ENCODE results near the gene ITGB5.
A peak's percentile ranks its signal among the peaks of the same experiment; 100 is the strongest.
"Not testable (repeated sequence)": the region's sequence is repeated elsewhere in the genome, so short reads cannot be mapped to it uniquely, and the experiment has no call there.

The ITGB5 gene

DNA sequence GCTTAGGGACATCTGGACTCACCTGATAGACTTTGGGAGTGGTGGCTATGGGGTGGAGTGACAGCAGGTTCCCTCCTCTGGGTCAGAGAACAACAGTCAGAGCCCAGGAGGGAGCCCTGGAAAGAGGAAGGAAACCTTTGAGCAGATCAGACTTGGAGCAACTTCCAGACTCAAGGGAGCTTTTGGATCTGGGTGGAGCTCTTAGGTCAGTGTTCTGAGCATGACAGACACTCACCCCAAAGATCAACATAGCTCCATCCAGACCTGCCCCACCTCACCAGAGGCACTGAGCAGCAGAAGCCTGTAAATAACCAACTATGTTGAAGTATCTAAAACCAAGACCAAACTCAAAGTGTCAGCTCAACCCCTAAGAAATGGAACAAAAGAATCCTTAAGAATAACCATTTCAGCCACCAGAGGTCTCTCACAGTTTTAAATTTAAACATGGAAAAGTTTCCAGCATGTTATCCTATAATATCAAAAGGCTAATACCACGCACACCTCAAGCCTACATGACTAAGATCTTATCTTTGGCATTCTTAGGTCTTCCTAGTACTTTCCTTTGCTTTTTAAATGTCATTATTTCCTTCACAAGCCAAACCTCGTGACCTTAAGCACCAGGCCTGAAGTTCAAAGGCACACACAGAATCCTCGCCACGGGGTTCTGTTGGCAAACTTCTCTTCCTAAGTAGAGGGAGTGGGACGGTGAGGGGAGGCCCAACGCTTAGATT, 100.5 kb downstream of the ITGB5 start:
- peak in 2 of 3 donors; percentile 21 to 29 for DNase-seq

DNA sequence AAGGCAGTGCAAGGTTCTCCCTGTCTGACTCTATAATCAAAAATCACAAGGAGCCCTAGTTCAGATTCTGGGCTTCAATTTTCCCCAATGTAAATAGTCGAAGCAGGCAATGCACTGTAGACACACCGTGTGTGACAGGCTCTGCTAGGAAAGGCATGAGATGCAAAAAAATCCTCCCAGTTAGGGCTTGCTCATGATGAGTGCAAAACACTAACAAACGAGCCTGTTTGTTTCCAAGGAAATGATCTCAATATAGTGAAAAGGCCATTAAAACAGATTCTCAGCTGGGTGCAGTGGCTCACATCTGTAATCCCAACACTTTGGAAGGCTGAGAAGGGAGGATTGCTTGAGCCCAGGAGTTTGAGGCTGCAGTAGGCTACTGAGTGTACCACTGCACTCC, 101.2 kb downstream of the ITGB5 start:
- no peak for DNase-seq

DNA sequence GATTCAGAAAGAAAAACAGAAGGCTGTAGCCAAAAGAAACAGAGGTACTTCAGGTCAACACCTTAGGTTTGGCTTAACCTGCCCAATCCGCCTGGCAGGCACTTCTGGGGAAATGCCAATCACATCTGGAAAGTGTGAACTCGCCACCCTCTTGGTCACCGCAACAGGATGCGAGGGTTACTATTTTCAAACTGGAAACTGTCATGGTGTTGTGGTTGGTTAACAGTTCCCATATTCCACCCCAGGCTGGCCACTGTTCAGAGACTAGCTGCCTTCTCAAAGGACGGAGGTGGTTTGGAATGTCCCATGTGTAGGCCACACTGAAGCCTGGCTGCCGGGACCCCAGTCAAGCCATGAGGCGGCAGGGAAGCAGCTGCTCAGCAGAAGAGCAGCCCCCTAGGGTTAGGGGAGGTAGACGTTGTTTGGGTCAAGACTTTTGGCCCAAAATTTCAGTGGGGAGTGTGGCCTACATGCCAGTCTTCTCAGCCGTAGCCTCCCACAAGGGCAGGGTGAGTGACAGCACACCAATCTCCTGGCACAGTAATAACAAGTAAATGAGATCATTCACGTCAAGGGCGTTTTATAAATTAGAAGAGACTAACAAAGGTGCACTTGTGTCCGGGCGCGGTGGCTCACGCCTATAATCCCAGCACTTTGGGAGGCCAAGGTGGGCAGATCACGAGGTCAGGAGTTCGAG, 102.3 kb downstream of the ITGB5 start:
- peak; percentile 59 to 67 (median 63) for DNase-seq

DNA sequence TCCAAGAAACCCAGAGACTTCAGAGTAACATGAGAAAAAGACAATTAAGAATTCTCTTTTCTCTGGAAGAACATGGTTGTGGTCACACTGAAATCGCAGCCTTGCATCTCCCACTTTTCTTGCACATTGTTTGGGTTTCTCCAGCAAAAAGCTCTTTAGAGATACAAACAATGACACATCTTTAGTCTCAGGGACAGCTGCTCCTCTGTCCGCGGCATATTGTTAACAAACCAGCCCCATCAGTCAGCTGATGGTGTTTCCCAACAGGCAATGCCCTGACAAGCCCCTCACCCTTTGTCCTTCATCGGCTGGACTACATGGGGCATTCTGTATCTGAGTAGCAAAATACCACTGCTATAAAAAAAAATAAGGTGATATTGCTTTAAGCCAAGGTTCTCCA, 103.5 kb downstream of the ITGB5 start:
- DNase-seq: no peak

DNA sequence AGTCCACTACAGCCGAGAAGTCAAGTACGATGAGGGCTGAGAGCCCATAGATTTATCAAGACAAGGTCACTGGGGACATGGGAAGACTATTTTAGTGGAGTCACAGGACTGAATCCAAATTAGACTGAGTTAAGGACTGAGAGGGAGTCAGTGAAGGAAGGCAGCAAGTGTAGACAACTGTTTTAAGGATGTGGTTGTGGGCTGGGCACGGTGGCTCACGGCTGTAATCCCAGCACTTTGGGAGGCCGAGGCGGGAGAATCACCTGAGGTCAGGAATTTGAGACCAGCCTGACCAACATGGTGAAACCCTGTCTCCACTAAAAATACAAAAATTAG, 104.8 kb downstream of the ITGB5 start:
- not testable (repeated sequence) for DNase-seq

DNA sequence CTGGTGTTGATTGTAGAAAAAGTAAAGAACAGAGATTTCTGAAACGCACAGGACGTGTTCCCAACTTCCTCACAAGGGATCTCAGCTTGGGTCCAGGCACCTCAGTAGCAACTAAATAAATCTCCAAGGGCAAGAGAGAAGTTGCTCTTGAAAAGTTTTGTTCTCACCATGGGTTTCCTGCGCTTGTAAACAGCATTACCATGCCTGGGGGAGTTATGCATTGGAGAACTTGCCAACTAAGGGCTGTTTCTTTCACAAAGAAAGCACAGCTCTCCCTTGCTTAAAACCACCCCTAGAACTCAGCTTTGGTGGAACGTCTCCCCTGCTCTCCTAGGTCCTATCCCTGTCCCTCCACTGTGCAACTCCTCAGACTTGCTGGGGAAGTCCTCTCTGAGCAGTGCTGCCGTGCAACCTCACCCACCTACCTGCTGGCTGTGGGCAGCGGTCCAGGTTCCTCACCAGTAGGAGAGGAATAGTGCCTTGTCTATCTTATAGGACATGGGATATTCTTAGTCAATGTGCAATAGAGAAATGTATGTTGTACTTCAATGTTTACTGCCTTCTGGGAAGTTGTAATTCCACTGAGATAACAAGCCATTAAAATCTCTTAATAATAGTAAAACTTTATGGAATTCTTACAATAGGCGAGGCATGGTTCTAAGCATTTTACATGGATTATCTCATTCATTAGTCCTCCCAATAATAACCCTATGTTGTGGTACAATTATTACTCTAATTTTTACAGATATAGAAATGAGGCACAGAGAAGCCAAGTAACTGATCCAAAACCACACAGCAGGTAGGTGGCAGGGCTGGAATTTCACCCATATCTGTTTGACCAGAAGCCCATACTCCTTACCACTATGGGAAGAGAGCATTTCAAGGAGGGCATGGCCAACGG, 105.4 kb downstream of the ITGB5 start:
- peak in 1 of 3 donors; percentile 10 for DNase-seq

DNA sequence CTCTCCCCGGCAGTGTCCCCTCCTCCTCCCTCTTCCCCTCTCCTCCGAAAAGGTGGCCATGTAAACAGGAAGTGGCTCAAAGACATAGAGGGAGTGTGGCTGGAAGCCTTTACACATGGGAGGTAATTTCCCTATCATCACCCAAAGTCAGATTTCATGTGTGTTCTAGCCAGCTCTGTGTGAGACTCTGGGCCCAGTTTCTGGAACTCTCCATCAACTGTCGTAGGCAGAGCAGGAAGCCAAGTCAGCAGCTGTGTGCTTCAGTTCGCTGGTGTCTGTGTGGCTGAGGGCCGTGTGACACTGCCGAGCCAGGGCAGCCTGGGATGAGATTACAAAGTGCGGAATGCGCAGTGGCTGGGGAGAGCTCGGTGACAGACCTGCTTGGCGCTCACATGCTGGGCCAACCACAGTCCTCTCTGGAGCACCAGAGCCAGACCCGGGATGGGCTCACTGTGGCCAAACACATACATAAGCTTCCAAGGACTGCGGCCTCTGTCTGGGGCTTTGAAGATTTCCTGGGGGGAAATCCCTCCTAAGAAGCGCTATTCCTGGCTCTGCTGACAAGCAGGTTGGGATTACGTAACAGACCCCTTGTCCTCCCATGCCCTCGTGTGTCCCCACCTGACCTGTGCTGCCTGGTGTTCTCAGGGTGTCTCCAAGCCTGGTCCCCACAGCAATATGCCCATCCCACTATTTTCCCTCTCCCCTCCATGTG, 106.2 kb downstream of the ITGB5 start:
- DNase-seq: peak in 2 of 3 donors; percentile 26 to 30

DNA sequence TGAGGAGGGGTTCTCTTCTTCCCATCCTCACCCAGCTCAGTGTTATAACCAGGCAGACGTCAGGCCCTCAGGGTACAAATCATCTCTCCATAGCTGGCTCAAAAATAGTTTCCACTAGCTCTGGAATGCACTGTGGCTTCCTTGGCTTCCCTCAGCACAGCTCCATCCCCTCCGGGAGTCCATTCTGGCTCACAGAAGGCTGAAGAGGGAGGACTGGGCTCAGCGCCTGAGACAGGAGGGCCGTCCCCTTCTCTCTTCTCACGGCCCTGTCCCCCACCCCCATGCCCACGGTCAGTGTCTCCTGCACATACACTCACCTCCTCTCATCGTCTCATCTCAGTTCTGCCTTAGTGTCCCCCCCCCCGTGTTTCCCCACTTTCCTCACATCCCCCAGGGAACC, 106.8 kb downstream of the ITGB5 start:
- DNase-seq: no peak

DNA sequence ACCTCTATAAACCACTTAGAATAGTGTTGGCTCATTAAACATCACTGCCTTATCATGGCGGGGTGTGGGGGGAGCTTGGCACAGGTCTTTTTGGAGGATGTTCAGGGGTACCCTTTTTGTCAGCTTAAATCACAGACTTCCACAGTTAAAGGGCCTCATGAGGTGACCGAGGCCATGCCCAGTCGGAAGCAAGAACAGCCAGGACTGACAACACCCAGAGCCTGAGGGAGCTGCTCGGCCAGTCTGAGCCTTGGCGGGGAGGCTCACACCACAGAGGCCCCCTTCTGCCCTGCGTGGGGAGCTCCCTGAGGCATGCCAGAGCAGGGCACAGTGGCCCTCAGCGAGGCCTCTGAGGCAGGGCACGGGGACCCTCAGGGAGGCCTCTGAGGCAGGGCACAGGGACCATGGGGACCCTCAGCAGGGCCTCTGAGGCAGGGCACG, 107.4 kb downstream of the ITGB5 start:
- DNase-seq: no peak

DNA sequence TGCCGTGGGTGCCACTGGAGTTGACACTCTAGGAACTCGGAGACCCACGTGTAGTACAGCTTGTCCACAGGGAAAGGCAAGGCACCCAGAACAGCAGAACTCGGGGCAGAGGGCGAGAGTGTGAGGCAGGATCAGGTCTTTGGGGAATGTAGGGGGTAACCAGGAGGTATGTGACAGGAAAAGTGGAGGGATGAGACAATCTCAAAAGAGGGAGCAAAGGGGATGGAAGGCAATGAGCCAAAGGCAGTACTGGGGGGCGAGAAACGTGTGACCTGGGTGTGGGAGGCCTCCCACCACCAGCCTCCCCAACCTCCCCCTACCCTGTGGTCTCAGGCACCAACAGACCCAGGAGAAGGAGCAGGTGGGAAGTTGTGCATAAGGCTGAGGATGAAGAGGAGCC, 108.0 kb downstream of the ITGB5 start:
- no peak for DNase-seq

DNA sequence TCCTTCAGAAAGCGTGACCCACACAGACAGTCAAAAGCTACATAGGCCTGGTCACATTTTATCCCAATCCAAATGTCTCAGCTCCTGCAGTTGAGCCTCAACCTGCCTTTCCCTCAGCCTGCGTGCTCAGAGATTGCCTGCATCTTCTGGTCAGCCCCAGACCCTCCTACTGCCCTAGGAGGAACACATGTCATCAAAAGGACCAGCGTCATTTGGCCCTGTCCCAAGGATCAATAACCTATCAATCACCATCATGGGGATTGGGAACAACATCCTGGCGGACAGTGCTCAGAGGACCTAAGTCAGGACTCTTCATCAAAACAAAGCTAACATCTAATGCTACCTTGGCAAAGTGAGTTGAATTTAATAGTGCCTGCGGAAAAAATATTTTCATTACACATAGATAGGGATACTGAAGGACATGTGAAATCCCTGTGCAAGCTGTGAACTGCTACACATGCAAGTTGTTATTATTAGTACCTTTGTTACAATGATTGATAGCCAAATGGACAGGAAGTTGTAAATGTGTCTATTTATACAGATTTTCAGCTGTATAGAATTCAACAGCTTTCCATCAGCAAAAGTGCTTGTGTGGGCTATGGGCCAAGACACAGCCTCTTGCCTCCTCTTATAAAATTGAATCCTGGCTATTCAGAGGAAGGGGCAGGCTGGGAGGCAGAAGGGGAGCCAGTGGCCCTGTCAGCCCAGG, 109.2 kb downstream of the ITGB5 start:
- no peak for DNase-seq

DNA sequence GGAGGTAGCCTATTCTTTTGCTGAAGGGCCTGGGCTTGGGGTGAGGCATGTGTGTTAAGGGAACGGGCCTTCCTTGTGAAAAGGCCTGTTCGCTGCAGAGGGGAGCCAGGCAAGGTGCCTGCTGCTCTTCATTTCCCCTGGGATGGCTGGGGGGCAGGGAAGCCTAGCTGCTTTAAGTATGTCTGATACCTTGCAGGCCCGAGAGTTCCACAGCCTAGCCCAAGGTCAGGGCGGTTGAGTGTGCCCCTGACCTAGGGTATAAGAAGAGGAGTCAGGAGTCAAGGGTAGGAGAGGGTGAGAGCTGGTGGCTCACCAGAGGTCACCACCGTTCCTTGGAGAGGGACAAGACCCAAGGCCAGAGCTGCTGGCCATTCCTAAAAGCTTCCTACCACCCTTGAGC, 110.3 kb downstream of the ITGB5 start:
- DNase-seq: no peak

DNA sequence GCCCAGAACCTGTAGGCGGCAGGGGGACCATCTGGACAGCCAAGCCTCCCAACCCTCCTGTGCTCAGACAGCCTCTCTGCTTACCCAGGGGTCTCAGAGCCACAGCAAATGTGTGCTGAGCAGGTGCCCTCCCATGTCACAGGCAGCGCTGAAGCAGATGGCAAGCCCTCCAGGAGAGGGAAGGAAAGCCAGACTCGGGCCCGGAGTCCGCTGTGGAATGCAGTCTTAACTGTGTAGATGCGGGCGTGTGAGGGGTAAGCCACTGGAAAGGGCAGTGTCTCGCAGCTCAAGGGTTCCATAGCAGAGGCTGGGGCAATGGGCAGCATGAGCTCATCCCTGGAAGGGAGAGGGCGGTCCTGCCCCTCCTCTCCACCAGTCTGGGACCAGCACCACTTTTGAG, 111.3 kb downstream of the ITGB5 start:
- no peak for DNase-seq

DNA sequence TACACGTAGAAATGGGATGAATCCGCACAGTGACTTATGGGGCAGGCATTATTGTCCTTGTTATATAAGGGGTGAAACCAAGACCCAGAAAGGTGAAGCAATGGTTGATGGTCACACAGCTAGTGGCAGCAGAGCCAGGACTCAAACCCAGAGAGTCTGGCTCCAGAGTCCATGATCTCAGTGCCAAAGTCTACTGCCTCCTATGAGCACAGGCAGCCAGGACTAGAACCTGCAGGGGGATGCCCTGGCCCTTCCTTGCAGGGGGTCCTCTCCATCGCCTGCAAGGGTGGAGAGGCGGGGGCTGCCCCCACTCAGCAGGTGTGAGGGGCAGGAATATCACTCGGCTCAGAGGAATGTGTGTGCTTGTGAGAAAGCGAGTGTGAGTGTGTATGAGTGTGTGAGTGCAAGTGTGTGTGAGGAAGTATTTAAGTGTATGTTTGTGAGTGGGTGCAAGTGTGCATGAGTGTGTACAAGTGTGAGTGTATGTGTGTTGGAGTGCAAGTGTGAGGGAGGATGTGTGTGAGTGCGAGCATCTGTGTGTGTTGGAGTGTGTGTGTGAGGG, 112.2 kb downstream of the ITGB5 start:
- no peak for DNase-seq

DNA sequence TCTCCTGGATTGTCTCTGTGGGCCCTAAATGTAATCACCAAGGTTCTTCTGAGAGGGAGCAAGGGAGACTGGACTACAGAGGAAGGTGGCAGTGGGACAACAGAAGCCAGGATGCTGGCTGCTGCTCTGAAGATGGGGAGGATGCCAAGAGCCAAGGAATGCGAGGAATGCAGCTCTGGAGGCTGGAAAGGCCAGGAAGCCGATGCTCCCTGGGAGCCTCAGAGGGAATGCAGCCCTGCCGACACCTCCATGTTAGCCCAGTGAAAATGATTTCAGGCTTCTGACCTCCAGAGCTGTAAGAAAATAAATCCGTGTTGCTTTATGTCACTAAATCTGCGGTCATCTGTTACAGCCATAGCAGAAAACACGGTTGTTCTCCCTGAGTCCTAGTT, 112.8 kb downstream of the ITGB5 start:
- DNase-seq: no peak

DNA sequence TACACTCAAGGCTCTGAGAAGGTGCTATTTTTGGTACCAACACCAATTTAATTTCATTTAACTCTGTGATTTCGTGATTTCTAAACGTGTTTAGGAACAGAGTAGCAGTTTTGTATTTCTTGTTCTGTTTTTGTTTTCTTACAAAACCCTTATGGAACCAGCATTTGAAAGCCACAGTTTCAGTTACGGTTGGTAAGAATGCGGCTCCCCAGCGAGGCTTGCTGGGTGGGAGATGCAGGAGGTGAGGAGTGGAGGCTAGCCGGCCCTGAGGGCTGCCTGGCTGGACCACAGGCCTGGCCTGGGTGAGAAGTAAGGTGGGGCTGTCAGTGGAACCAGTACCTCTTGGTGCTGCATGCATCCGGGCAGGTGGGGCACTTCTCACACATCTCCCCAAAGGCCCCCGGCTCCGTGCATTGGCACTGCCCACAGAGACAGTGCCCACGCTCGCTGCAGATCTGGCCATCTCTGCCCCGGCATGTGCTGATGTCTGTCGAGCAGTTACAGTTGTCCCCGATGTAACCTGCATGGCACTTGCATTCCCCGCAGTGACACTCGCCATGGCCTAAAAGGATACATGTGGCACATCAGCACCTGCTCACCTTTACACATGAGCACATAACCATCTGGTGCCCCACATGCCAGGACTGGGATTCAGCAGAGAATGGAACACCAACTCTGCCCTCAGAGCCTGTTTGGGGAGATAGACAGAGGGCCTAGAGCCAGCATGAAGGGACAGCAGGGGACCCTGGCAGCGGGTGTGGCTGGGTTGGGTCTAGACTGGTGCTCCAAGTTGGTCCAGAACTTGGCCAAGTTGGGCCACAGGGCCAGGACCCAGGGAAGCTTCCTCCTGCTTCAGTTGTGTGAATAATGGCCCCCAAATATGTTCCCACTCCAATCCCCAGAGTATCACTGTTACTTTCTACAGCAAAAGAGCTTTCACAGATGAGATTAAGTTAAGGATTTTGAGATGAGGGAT, 113.5 kb downstream of the ITGB5 start:
- no peak for DNase-seq

DNA sequence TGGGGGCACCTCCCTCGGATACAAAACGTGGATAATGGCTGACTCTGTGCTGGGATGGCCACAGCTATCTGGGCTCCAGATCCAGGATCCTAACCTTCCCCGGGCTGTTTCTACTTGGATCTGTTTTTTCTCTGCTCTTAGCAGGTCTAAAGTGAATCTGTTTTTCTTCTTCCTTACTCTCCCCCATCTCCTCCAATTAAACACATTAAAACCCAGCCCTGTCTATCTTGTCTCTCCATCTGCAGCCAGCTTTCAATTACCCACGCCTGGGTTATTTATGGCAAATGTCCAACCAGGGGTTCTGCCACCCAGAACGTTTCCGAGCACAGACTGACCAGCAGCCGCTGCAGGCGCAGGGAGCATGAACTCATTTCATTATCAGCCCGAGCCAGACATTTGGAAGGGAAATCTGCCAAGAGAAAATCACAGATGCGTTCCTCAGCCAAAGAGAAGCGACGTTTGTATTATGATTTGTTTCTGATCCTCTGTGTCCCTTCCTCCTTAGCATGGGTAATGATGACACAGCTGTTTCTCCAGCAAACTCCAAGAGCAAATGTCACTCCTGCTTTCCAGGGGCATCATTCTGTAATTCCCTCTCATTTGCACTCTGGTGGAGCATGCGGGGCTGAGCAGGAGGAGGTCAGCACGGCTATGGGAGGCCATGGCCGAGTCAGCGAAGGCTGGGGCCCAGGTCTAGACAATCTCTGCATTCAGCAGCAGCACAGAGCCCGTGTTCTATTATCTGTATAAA, 114.9 kb downstream of the ITGB5 start:
- peak in 1 of 3 donors; percentile 12 for DNase-seq

DNA sequence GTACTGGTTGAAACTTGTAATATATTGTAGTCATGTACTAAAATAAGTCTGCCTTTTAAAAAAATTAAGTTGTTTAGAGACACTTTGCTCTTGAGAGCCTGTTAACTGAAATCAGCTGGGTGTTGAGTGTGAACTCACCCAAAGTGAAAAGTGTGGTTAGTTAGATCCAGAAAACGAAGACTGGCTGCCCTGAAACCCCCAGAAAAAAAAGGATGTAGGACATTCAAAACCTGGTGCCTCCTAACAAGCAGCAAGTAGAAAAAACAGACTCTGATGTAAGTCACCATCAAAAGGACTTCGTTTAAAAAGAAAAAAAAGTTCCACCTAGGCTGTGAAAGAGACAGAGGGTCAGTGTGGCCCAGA, 116.1 kb downstream of the ITGB5 start:
- no peak for DNase-seq

DNA sequence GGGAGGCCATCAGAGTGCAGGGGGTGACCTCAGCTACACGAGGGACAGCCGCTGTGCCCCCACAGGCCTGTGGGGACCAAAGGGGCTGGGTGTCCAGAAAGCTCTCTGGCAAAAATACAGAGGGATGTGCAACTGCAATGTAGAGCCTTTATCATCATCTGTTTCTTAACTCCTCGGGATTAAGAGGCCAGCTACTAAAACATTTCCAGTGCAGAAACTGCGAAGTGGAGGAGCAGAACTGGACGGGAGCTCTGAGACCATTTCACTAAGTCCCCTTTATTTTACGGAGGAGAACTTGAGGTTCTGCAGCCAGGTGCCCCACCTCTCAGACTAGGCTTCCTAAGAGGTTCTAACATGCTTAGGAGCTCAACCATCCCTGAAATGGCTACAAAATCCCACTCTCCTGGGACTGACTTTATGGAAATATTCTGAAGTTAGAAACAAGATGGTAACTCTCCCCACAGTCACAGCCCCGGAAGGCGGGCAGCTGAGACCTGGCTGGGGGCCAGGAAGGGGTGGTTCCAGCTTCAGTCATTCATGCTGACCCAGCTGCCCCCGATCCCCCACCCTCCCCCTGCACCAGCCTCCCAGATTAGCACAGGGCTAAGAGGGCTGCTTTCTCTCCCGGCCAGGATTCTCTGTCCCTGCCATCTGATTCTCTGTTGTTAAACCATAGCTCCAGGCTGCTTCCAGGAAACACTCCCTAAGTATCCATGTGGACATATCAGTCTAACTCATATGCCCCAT, 116.7 kb downstream of the ITGB5 start:
- DNase-seq: no peak
